Stimulated activated naive CD8-positive, alpha-beta T cell treated with anti-CD3 and anti-CD28 coated beads, Interleukin-15, Interleukin-2, amounts not matched to agents 100 ng/mL and 50 ng/mL, for 24 hours (primary cell): ENCODE measurements around the gene KIAA0232.
"Not testable (repeated sequence)": the region's sequence is repeated elsewhere in the genome, so short reads cannot be mapped to it uniquely, and the experiment has no call there.

Experiments used
- H3K27ac Mint-ChIP-seq: one replicate; pipeline ENCODE4 v1.8.0; 2021; ENCODE audit warnings: mild to moderate bottlenecking, mixed read lengths
- H3K27me3 Mint-ChIP-seq: one replicate; pipeline ENCODE4 v1.8.0; 2021; ENCODE audit warnings: mixed read lengths
- H3K36me3 Mint-ChIP-seq: one replicate; pipeline ENCODE4 v1.8.0; 2021; ENCODE audit warnings: low read depth, mixed read lengths
- H3K4me1 Mint-ChIP-seq: one replicate; pipeline ENCODE4 v1.8.0; 2021; ENCODE audit warnings: low read depth, mixed read lengths
- H3K4me3 Mint-ChIP-seq: one replicate; pipeline ENCODE4 v1.8.0; 2021; ENCODE audit warnings: mild to moderate bottlenecking, mixed read lengths
- H3K9me3 Mint-ChIP-seq: one replicate; pipeline ENCODE4 v1.8.0; 2021; ENCODE audit warnings: mixed read lengths

The KIAA0232 gene

GRCh38 chr4:6907658-6908191, 125.2 kb downstream of the KIAA0232 start:
- Mint-ChIP-seq H3K4me3 (peak overlapping the region; percentile 36), H3K27me3 (no peaks in the 10 kb centered on the region), H3K27ac (no peak overlapping the region), H3K36me3 (peaks cover 7% of the 10 kb centered on the region), H3K4me1 (peaks cover 47% of the 10 kb centered on the region), H3K9me3 (no peaks in the 10 kb centered on the region)

GRCh38 chr4:6908432-6909112, 126.0 kb downstream of the KIAA0232 start:
- no peaks in the 10 kb centered on the region for H3K9me3 Mint-ChIP-seq
- H3K4me3 Mint-ChIP-seq, result peak overlapping the region; percentile 93
- H3K36me3 Mint-ChIP-seq, result peaks cover 7% of the 10 kb centered on the region
- H3K4me1 Mint-ChIP-seq, result peaks cover 56% of the 10 kb centered on the region
- H3K27me3 Mint-ChIP-seq, result no peaks in the 10 kb centered on the region
- peak overlapping the region; percentile 81 for H3K27ac Mint-ChIP-seq

- H3K27ac Mint-ChIP-seq, result peak within 1 kb of the TSS; percentile 89
- H3K4me1 Mint-ChIP-seq, result peaks cover 58% of the 10 kb centered on the region
- H3K9me3 Mint-ChIP-seq, result no peaks in the 10 kb centered on the region
- peak within 1 kb of the TSS; percentile 93 for H3K4me3 Mint-ChIP-seq
- peaks cover 7% of the 10 kb centered on the region for H3K36me3 Mint-ChIP-seq
- H3K27me3 Mint-ChIP-seq, result no peaks in the 10 kb centered on the region
These were observed 126.8 kb downstream of the KIAA0232 start, which contains the start of gene TBC1D14 for GRCh38 chr4:6909113-6909969. Gene TBC1D14 (plus strand): TSS chr4:6909826. CDS start chr4:6923390, 13,564 bp downstream.

- peaks cover 7% of the 10 kb centered on the region for H3K36me3 Mint-ChIP-seq
- no peaks in the 10 kb centered on the region for H3K9me3 Mint-ChIP-seq
- H3K4me3 Mint-ChIP-seq, result peak overlapping the region; percentile 89
- no peaks in the 10 kb centered on the region for H3K27me3 Mint-ChIP-seq
- peak overlapping the region; percentile 89 for H3K27ac Mint-ChIP-seq
- peaks cover 59% of the 10 kb centered on the region for H3K4me1 Mint-ChIP-seq
These were observed 127.4 kb downstream of the KIAA0232 start for GRCh38 chr4:6909970-6910339.

GRCh38 chr4:6910340-6910959, 127.9 kb downstream of the KIAA0232 start:
- H3K27me3 Mint-ChIP-seq, result no peaks in the 10 kb centered on the region
- H3K36me3 Mint-ChIP-seq, result peaks cover 7% of the 10 kb centered on the region
- H3K9me3 Mint-ChIP-seq, result no peaks in the 10 kb centered on the region
- peaks cover 61% of the 10 kb centered on the region for H3K4me1 Mint-ChIP-seq
- peak overlapping the region; percentile 89 for H3K27ac Mint-ChIP-seq
- H3K4me3 Mint-ChIP-seq, result peak overlapping the region; percentile 89

- Mint-ChIP-seq H3K27me3 (no peaks in the 10 kb centered on the region), H3K27ac (peak overlapping the region; percentile 89), H3K4me1 (peaks cover 69% of the 10 kb centered on the region), H3K36me3 (peaks cover 7% of the 10 kb centered on the region), H3K4me3 (peak overlapping the region; percentile 89), H3K9me3 (no peaks in the 10 kb centered on the region)
These were observed 128.7 kb downstream of the KIAA0232 start for GRCh38 chr4:6910960-6911874.

- H3K4me3 Mint-ChIP-seq, result peak overlapping the region; percentile 89
- peaks cover 76% of the 10 kb centered on the region for H3K4me1 Mint-ChIP-seq
- H3K36me3 Mint-ChIP-seq, H3K27ac Mint-ChIP-seq, H3K9me3 Mint-ChIP-seq, H3K27me3 Mint-ChIP-seq: not testable (repeated sequence)
These were observed 129.4 kb downstream of the KIAA0232 start for GRCh38 chr4:6911917-6912316.

- H3K36me3 Mint-ChIP-seq, result peaks cover 7% of the 10 kb centered on the region
- no peak overlapping the region for H3K27ac Mint-ChIP-seq
- peaks cover 80% of the 10 kb centered on the region for H3K4me1 Mint-ChIP-seq
- no peaks in the 10 kb centered on the region for H3K27me3 Mint-ChIP-seq
- no peaks in the 10 kb centered on the region for H3K9me3 Mint-ChIP-seq
- no peak overlapping the region for H3K4me3 Mint-ChIP-seq
These were observed 129.9 kb downstream of the KIAA0232 start for GRCh38 chr4:6912441-6912840.

- H3K9me3 Mint-ChIP-seq, result no peaks in the 10 kb centered on the region
- no peak overlapping the region for H3K27ac Mint-ChIP-seq
- peaks cover 7% of the 10 kb centered on the region for H3K36me3 Mint-ChIP-seq
- H3K4me3 Mint-ChIP-seq, result no peak overlapping the region
- peaks cover 80% of the 10 kb centered on the region for H3K4me1 Mint-ChIP-seq
- no peaks in the 10 kb centered on the region for H3K27me3 Mint-ChIP-seq
These were observed 130.9 kb downstream of the KIAA0232 start for GRCh38 chr4:6913350-6913905.

- Mint-ChIP-seq H3K27me3 (no peaks in the 10 kb centered on the region), H3K4me1 (peaks cover 80% of the 10 kb centered on the region), H3K4me3 (no peak overlapping the region), H3K27ac (no peak overlapping the region), H3K9me3 (no peaks in the 10 kb centered on the region), H3K36me3 (peaks cover 7% of the 10 kb centered on the region)
These were observed 131.9 kb downstream of the KIAA0232 start for GRCh38 chr4:6914448-6914847.

GRCh38 chr4:6915041-6916005, 132.8 kb downstream of the KIAA0232 start:
- no peaks in the 10 kb centered on the region for H3K27me3 Mint-ChIP-seq
- peaks cover 84% of the 10 kb centered on the region for H3K4me1 Mint-ChIP-seq
- H3K27ac Mint-ChIP-seq, result peak overlapping the region; percentile 45
- H3K36me3 Mint-ChIP-seq, result peaks cover 7% of the 10 kb centered on the region
- H3K4me3 Mint-ChIP-seq, result no peak overlapping the region
- H3K9me3 Mint-ChIP-seq, result no peaks in the 10 kb centered on the region

- H3K4me1 Mint-ChIP-seq, result peaks cover 81% of the 10 kb centered on the region
These were observed 133.6 kb downstream of the KIAA0232 start for GRCh38 chr4:6916069-6916586.

More at GRCh38 chr4:6916069-6916586, 133.6 kb downstream of the KIAA0232 start:
- Mint-ChIP-seq H3K27me3 (no peaks in the 10 kb centered on the region), H3K4me3 (peak overlapping the region; percentile 52), H3K36me3 (peaks cover 7% of the 10 kb centered on the region), H3K27ac (peak overlapping the region; percentile 73), H3K9me3 (no peaks in the 10 kb centered on the region)
